ENCODE measurements around the gene CRELD2.

Gene CRELD2

DNA sequence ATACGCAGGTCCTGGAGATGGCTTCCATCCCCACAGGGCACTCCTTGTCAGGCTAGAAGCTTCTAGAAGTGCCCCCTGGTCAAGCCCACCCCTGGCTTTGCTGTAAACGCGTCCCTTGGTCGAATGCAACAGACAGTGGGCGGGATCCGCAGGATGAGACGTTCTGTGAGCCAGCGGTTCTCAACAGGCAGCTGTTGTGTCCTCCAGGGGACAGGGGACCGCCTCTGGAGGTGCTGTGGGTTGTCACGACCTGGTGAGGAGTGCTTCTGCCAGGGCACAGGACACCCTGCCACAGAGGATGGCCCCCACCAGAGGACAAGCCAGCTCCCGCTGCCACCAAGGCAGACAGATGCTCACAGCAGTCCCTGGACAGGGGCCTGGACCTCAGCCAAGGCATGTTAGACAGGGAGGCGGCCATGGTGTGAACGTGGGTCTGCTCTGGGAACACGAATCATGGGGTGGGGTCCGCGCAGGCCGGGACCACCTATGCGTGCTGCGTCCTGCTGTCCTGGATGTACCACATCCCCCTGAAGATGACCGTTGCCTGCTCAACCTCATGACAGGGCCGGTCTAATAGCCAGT is 11.7 kb downstream of the CRELD2 start:
- no peak for DNase-seq (ENCODE audit: low read depth in 1 of 2, low spot score in 1 of 2)

DNA sequence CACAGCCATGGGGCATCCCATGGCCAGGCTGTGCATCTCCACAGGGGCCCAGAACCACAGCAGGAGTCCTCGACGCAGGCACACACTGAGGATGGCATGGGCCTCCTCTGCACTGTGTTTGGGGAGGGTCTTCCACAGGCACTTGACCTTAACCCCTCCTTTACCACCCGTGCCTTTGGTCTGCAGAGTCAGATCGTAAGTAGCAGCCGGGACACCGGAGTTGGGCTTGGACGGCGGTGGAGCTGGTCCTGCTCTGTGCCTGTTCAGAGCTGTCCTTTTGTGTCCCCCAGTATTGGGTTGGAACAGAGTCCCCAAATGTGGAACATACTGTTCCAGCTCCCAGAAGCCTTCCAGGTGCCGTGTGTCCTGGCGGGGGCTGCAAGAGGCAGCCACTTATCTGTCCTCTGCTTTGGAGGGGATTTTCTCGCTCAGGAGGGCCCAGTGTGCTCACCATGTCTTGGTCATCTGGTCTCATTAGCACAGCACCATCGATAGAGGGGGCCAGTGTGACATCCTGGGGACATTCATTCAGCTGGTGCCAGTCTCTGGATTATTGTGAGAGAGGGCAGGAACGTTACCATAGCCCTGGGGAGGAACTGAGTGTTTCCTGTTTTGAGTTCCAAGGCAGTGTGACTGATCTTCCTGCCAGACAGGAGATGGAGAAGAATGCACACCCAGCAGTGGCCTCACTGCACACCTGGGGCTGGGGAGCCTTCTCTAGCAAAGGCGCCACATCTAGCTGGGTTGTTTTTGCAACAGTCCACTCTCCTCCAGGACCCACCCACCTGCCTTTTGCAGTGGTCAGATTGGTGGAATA is 12.4 kb downstream of the CRELD2 start:
- DNase-seq (ENCODE audit: low read depth in 1 of 2, low spot score in 1 of 2): no peak

DNA sequence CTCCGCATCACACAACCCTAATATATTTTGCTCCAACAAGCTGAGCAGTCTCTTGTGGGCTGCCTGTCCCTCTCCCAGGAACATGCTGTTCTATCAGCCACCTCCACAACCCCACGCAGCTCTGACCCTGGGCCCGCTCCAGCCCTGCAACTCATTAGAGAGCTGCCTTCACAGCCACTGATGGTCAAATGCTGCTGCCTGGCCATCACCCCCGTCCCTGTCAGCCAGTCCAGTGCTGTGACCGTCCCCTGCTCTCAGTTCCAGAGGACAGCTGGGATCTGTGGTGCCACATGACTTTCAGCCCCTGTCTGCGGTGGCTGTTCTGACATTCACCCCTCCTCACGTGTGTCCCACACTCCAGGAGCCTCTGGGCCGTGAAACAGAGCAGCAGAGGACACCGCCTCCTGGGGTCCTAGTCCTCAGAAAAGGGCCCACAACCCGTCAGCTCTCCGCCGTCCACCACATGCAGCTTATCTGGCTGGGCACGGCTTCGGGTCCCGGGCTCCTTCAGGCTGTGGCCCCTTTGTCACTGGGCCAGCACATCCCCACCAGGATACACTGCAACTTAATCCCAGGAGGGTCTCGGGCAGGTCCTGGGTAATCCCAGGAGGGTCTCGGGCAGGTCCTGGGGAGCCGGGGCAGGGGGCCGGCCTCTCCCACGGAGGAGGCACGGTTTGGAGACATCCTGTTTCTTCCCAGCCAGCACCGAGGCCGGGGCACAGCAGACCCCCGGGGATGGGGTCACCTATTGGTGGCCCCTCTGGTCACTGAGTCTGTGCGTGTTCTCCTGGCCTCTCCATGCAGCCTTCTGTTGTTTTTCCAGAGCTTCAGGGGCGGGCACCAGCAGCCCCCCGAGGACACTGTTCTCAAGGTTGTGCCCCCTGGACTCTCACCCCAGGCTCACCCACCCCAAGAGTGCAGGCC is 15.1 kb downstream of the CRELD2 start:
- DNase-seq (ENCODE audit: low read depth in 1 of 2, low spot score in 1 of 2): no peak

DNA sequence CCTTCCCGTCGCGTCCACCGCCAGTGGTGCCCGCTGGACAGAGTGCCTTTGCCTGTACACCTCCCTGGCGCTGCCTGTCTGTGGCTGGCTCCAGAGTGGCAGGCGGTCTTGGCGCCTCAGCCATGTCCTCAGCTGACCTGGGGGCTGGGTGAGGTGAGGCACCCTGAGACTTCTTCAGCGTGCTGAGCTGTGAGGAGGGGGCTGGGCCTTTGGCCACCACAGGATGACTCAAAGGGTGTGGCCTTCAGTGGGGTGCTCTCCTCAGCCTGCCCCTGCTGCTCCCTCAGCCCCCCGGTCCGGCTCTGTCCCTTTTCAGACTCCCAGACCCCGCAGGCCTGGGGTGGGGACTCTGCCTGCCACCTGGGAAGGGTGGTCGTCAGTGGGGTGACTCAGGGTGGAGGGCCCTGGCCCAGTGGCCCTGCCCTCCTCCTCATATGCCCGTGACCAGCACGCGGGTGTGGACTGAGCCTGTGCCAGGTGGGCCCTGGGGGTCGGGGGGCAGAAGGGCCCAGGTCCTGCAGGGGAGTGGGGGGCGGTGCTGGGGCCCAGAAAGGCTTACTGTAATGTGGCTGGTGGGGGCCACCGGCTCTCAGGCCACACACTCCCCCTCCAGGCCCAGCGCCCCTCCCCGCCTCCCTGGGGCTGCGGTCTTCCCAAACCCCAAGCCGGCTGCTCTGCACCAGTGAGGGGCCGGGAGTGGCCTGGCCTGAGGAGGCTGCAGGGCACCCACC is 15.9 kb downstream of the CRELD2 start:
- no peak for DNase-seq (ENCODE audit: low read depth in 1 of 2, low spot score in 1 of 2)

DNA sequence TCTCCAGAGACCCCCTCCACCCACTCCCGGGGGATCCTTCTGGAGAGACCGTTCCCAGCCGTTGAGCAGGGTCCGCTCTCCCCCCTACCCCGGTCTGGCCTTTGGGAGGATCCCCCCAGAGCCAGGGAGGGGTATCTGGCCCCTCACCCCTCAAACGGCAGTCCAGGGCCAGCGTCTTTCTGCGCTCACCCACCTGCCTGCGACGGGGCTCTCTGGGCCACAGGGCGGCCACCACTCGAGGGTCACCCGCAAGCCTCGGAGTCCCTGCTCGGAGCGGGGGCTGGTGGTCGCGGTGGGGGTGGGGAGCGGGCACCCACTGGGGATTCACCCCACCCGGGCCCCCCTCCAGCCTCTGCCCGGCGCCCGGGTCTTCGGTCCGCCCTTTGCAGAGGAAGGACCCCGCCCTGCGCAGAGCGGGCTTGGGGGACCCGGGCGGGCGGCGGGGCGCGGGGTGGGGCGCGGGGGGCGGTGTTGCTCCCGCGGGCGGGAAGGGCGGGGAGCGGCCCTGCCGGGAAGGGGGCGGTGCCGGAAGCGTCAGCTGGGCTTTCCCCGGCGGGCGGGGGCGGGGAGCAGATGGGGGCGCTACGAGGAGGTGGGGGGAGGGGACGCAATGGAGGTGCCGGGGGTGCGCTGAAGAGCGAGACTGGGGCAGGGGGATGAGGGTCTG is 16.6 kb downstream of the CRELD2 start:
- DNase-seq (ENCODE audit: low read depth in 1 of 2, low spot score in 1 of 2): peak; percentile 58 to 84

DNA sequence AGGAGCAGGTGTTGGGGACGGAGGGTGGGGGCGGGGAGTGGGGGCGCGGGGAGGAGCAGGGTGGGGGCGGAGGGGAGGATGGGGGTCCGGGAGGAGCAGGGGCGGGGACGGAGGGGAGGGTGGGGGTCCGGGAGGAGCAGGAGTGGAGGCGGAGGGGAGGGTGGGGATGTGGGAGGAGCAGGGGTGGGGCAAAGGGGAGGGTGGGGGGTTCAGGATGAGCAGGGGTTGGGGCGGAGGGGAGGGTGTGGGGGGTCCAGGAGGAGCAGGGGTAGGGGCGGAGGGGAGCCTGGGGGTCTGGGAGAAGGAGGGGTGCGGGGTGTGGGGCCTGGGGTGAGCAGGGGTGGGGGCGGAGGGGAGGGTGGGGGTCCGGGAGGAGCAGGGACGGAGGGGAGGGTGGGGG is 17.1 kb downstream of the CRELD2 start:
- no peak for DNase-seq (ENCODE audit: low read depth in 1 of 2, low spot score in 1 of 2)

DNA sequence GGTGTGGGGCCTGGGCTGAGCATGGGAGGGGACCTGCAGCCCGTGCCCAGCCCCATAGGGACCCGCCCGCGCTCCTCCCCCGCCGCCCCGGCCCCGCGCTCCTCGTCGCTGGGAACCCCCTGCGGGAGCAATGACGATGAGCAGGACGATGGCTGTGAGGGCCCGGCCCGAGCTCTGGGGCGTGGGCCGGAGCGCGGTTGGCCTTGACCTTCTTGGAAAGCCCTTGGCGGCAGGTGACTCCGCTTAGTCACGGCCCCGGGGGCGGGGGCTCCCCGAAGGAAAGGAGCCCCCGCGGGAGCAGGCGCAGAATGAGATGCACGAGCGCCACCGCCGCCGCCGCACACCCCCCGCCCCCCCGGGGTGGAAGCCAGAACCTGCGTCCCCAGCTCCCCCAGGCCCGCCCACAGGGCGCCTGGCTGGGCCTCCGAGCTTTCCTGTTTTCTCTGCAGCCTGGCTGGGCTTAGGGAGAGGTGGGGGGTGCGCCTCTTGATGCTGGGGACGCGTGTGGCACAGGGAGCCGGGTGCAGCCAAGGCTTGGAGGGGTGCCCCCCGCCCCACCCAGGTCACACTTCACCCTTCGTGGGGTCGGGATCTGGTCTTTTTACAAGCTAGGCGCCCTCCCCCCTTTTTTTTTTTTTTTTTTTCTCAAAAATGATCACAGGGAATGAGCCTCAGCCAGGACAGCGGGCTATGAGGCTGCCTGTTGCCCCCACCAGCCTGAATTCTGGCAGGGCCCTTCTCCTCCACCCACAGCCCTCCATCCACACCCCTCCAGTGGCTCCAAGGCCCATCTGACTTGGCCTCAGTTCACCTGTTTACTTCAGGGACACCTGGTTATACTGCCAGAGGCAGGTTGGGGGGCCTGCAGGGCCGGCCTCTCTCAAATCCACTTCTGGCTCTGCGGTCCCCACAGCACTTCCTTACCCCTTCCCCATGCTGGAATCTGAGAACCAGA is 17.9 kb downstream of the CRELD2 start:
- DNase-seq (ENCODE audit: low read depth in 1 of 2, low spot score in 1 of 2): peak; percentile 67 to 91

DNA sequence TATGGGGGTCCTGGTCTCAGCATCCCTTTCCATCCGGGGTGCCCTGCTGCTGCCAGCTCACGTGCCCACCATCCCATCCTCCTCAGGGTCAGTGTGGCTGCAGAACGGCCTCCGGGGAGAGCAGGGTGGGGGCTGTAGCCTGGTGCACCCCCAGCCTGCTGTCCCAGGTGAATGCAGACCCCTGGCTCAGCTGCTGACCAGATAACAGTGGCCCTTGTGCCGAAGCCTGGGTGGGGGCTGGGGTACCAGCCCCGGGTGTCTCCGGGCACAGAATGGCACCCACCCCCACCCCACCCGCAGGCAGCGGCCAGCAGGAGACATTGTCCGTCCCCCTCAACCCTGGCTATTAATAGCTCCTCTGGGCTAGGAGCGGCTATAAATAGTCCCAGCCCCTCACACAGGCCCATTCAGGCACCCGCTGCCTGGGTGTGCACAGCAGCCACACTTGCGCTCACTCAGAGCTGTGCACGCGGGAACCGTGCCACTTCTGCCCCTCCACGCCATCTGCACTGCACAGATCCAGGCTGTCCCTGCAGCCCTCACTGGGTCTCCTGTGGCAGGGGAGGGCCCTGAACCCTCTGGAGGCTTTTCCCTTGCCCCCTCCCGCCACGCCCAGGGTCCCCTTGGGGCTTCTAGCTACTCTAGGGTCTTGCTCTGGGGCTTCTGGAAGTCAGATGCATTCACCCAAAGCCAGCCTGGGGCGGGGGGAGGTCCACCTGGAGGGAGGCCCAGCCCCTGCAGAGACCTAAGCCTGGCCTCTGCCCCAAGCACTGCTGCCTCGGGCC is 18.7 kb downstream of the CRELD2 start:
- DNase-seq (ENCODE audit: low read depth in 1 of 2, low spot score in 1 of 2): no peak

DNA sequence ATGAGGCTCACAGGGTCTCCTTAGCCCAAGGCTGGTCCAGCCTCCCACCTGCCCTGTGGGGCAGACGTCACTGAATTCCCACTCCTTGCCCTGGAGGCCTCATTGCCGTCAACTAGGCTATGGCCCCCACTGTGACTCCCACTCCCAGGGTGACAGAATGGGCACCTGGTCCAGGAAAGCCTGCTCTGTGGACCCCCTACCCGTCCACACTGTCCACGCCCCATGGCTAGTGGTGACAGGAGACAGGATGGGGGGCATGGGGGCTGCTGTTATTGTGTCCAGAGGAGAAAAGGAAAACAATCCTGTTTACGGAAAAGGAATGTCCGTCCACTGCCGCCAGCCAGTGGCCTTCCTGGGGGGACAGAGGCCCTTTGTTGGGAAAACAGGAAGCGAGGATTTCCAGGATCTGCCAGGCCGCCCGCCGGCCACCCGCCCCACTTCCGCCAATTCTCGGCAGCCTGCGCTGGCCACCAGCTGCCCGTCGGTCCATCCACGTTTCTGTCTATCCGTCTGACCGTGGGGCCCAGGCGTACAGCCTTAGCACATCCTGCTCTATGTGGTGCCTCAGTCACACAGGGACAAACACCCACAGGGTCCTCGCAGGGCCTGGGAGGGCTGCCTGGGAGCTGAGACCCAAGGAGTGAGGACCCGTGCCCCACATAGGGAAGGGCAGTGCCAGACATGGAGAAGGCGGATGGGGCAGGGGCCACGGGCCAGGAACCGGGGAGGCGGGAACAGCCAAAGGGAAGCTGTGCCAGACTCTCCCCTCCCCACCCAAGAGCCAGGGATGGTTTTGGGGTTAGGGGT is 19.5 kb downstream of the CRELD2 start:
- DNase-seq (ENCODE audit: low read depth in 1 of 2, low spot score in 1 of 2): no peak

DNA sequence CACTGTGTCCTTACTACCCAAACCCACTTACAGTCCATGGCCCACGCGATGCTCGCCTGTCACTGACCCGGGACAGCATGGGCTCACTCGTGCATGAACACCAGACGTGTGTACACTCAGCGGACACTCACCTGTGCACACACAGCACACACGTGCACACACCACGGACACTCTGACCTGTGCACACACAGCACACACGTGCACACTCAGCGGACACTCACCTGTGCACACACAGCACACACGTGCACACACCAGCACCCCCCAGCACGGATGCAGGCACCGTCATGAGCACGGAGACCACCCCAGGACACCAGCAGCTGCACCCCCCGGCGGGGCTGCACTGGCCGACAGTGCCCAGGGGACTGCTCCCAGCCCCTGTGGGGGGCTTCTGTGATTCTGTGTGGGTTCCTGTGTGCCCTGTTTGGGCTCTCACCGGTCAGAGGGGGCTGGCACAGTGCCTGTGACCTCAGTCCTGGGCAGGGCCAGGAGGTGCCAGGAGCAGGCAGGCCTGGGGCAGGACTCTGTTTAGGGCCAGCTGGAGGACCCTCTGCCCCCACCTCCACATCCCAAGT is 20.2 kb downstream of the CRELD2 start:
- no peak for DNase-seq (ENCODE audit: low read depth in 1 of 2, low spot score in 1 of 2)

DNA sequence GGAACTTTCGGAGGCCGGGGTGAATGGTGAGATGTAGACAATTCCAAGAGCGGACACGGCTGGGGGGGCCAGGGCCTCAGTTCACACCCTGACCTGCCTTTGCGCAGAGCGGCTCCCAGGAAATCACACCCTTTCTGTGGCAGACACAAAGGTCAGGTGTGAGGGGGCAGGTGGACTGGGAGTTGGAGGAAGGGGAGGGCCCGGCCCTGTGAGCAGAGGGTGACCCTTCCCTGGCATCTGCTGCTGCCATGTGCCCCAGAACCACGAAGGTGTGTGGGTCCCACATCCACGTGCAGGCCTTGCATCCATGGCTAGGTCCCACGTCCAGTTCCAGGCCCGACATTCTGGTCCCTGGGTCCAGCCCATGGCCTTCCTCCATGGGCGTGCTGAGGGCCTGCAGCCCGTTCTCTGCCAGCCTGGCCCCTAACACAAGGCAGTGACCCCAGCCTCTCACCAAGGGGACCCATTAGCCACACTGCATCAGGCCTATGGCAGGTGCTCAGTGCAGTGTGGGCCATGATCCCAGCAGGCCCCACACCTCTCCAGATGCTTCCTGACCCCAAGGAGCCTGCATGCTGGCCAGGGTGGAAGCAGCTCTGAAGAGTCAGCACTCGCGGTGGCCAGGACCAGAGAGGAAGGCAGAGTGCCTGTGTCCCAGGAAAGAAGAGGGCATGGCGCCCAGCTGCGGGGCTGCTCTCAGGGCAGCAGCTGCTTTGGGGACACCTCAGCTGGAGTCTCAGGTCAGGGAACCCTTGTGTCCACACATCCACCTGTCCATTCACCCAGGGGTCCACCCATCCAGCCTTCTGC is 23.3 kb downstream of the CRELD2 start:
- no peak for DNase-seq (ENCODE audit: low read depth in 1 of 2, low spot score in 1 of 2)

DNA sequence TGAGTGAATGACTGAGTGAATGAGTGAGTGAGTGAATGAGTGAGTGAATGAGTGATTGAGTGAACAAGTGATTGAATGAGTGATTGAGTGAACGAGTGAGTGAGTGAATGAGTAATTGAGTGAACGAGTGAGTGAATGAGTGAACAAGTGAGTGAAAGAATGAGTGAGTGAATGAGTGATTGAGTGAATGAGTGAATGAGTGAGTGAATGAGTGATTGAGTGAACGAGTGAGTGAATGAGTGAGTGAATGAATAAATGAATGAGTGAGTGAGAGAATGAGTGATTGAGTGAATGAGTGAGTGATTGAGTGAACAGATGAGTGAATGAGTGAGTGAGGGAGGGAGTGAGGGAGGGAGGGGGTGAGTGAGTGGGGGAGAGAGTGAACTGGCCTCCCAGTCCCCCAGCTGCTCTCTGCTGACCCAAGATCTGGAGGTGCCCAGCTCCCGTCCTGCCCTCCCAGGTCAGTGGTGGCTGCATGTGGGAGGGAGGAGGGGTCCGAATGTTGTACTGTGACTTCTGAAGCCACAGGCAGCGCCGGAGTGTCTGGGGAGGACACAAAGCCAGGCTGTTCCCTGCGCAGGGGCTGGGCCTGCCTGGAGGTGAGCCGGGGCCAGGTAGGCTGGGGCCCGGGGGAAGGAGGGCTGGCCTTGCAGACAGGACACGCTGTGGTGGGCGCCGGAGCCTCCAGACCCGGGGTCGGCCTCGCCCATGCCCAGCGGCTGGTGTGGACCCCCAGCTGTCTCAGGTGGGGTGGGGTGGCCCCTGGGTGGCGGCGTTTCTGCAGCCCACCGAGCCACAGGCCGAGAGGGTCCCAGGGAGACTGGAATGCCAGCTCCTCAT is 24.4 kb downstream of the CRELD2 start:
- no peak for DNase-seq (ENCODE audit: low read depth in 1 of 2, low spot score in 1 of 2)

DNA sequence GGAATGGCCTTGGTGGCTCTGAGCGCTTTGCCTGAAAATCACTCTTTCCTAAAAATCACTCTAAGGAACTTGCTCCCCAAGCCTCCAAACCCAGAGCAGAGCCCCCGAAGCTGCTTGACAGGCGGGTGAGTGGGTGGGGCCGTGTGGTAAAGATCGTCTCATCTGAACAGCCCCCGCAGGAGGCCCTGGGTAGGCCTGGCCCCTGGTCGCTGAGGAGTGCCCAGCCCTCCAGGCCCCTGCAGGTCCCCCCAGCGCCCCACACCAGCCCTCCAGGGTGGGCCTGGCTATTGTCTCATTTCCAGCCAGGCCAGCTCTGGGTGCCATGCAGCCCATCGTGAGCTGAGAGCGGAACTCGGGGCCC is 25.0 kb downstream of the CRELD2 start:
- no peak for DNase-seq (ENCODE audit: low read depth in 1 of 2, low spot score in 1 of 2)

DNA sequence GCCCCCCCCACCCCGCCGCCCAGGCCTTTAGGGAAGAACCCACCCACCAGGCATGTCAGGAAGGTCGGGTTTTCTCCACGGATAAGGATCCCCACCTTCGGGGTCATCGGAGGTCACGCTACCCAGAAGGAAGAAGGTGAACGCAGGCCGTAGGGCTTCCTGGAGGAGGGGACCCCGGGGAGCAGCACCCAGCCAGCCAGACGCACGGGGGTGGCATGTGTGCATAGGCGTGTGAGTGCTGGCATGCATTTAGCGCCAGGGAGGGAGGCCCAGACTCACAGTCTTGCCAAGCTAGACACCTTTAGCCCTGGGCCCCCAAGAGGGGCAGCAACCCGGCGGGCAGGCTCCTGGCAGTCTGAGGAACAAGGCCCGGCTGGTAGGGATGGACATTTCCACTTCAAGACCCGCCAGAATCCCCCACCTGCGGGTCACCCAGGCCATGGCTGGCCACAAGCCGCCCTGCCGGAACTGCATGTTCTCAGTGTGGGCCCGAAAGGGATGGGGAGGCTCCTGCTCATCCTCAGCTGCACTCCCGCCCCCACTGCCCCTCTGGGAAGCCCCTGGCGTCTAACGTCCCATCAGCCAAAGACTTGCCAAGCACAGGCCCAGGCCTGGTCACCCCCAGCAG is 25.5 kb downstream of the CRELD2 start:
- DNase-seq (ENCODE audit: low read depth in 1 of 2, low spot score in 1 of 2): no peak

DNA sequence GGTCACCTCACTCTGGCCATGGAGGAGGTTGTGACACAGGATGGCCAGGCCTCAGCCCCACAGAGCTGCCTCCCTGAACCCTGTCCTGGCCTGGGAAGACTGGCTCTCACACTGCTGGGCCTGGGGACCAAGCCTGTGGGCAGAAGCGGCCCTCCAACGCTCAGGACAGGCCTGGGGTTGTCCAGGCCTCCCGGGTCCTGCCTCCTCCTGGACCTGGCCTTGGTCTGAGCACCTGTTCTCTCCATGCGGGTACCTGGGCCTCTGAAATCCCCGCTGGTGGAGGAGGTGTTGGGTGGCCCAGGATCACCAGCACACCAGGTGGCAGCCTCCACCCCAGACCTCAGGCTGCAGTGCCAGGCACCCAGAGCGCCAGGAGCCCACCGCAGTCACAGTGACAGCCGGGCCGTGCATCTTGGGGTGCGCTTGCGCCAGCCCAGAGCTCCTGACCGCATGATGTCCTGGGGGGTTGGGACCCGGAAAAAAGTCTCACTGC is 26.0 kb downstream of the CRELD2 start:
- DNase-seq (ENCODE audit: low read depth in 1 of 2, low spot score in 1 of 2): no peak
